ENCODE data around the gene FAM20B. TPM values are rescaled to one million over a fixed set of nuclear protein-coding genes. Genes with fewer than 3 reads are reported as not detected.
"Not testable (repeated sequence)": the region's sequence is repeated elsewhere in the genome, so short reads cannot be mapped to it uniquely, and the experiment has no call there.

FAM20B gene
- total RNA-seq, 2 donors from 2014 or later = 55.8 to 62.3 TPM

- ATAC-seq (peak in 1 of 2 donors; percentile 75), DNase-seq (no peak)
- intact Hi-C loops (cut with DNase I) = no loop called here
Observed at GRCh38 chr1:179017383-179018326, 8.0 kb upstream of the FAM20B start.

- intact Hi-C loops (cut with DNase I) = no loop called here
- ATAC-seq (no peak), DNase-seq (peak; percentile 36)
Observed at GRCh38 chr1:179021873-179022272, 3.8 kb upstream of the FAM20B start.

GRCh38 chr1:179023946-179024650 is 1.6 kb upstream of the FAM20B start:
- DNase-seq (no peak), ATAC-seq (no peak)
- intact Hi-C loops (cut with DNase I) = no loop called here

GRCh38 chr1:179025975-179026812 is 500 bp downstream of the FAM20B start:
- ATAC-seq = peak; percentile 81 to 90
- intact Hi-C loops (cut with DNase I) = no loop called here
- DNase-seq = peak; percentile 78

- DNase-seq (no peak), ATAC-seq (no peak)
- intact Hi-C loops (cut with DNase I) = no loop called here
Observed at GRCh38 chr1:179026813-179027669, 1.3 kb downstream of the FAM20B start.

- intact Hi-C loops (cut with DNase I) = no loop called here
- no peak for ATAC-seq
Observed at GRCh38 chr1:179029321-179029759, 3.6 kb downstream of the FAM20B start.

GRCh38 chr1:179030130-179030529 is 4.4 kb downstream of the FAM20B start:
- DNase-seq (no peak), ATAC-seq (no peak)
- intact Hi-C loops (cut with DNase I) = no loop called here

More at GRCh38 chr1:179029321-179029759, 3.6 kb downstream of the FAM20B start:
- DNase-seq = no peak

- DNase-seq (no peak), ATAC-seq (no peak)
- intact Hi-C loops (cut with DNase I) = no loop called here
Observed at GRCh38 chr1:179030683-179031082, 5.0 kb downstream of the FAM20B start.

GRCh38 chr1:179031284-179031683 is 5.6 kb downstream of the FAM20B start:
- ATAC-seq (no peak), DNase-seq (no peak)
- intact Hi-C loops (cut with DNase I) = no loop called here

GRCh38 chr1:179031855-179032513 is 6.3 kb downstream of the FAM20B start:
- intact Hi-C loops (cut with DNase I) = no loop called here

GRCh38 chr1:179034720-179035119 is 9.0 kb downstream of the FAM20B start:
- intact Hi-C loops (cut with DNase I) = no loop called here
- ATAC-seq = no peak

More at GRCh38 chr1:179031855-179032513, 6.3 kb downstream of the FAM20B start:
- ATAC-seq = peak in 1 of 2 donors; percentile 8
- no peak for DNase-seq

GRCh38 chr1:179036844-179037465 is 11.3 kb downstream of the FAM20B start:
- intact Hi-C loops (cut with DNase I) = no loop called here

More at GRCh38 chr1:179034720-179035119, 9.0 kb downstream of the FAM20B start:
- DNase-seq = no peak

GRCh38 chr1:179038528-179039281 is 13.0 kb downstream of the FAM20B start:
- DNase-seq (no peak), ATAC-seq (no peak)
- intact Hi-C loops (cut with DNase I) = no loop called here

More at GRCh38 chr1:179036844-179037465, 11.3 kb downstream of the FAM20B start:
- ATAC-seq (no peak), DNase-seq (no peak)

- DNase-seq; intact Hi-C loops (cut with DNase I): not testable (repeated sequence)
- peak in 1 of 2 donors; percentile 25 for ATAC-seq
Observed at GRCh38 chr1:179039502-179040174, 13.9 kb downstream of the FAM20B start.

- DNase-seq; intact Hi-C loops (cut with DNase I); ATAC-seq: not testable (repeated sequence)
Observed at GRCh38 chr1:179040175-179040551, 14.5 kb downstream of the FAM20B start.

- DNase-seq = no peak
- intact Hi-C loops (cut with DNase I) = no loop called here
- no peak for ATAC-seq
Observed at GRCh38 chr1:179042087-179042486, 16.4 kb downstream of the FAM20B start.

Measured in left cardiac atrium (tissue), 4 donors.